Measurements from ENCODE around the gene AMBRA1.

AMBRA1 gene

GRCh38 chr11:46574656-46575055, 19.2 kb downstream of the AMBRA1 start:
- DNase-seq = no peak

- no peak for DNase-seq
Observed at GRCh38 chr11:46570790-46571398, 22.9 kb downstream of the AMBRA1 start.

DNA sequence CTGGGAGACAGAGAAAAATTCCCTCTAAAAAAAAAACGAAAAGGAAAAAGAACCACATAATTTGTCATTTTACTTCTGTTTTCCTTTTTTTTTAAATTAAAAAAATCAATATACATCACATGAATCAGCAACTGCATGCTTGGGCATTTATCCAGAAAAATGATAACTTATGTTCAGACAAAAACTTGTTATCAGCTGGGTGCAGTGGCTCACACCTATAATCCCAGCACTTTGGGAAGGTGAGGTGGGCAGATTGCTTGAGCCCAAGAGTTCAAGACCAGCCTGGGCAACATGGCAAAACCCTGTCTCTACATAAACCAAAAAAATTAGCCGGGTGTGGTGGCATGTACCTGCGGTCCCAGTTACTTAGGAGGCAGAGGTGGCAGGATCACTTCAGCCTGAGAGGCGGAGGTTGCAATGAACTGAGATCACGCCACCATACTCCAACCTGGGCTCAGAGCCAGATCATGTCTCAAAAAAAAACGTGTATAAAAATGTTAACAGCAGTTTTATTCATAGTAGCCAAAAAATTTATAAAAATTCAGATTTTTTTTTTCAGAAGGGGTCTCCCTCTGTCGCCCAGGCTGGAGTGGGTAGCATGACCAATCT, 28.5 kb downstream of the AMBRA1 start:
- no peak for DNase-seq

DNA sequence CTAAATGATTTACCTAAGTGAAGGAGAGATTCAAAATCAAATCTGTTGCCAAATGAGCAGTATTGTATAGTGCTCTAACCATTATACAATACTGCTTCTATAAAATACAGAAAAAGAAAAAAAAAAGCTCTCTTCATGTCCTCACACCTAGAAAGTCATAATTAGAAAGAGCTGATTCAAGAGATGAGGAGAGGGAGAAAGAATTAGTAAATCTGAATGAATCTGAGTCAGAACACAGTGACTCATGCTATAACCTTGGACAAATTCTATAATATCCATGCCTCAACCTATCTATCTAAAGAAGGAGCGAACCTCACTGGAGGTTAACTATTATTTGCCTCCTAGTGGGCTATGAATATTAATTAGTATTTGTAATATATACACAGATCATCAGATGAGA, 29.4 kb downstream of the AMBRA1 start:
- no peak for DNase-seq

DNA sequence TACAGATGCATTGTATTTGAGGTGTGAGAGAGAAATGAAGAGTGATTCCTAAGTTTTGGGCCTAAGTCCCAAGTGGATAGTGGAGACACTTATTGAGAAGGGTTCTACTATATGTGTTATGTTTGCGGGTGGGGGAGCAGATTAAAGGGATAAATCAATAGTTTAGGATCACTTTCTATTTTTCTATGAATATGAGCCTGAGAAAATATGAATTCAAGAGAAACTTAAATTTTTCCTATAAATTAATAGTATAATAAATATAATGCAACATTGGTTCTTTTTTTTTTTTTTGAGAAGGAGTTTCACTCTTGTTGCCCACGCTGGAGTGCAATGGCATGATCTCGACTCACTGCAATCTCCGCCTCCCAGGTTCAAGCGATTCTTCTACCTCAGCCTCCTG, 31.3 kb downstream of the AMBRA1 start:
- DNase-seq = no peak

- DNase-seq = peak; percentile 22
Observed at GRCh38 chr11:46560300-46560991, 33.4 kb downstream of the AMBRA1 start.

GRCh38 chr11:46559815-46560214, 34.0 kb downstream of the AMBRA1 start:
- no peak for DNase-seq

DNA sequence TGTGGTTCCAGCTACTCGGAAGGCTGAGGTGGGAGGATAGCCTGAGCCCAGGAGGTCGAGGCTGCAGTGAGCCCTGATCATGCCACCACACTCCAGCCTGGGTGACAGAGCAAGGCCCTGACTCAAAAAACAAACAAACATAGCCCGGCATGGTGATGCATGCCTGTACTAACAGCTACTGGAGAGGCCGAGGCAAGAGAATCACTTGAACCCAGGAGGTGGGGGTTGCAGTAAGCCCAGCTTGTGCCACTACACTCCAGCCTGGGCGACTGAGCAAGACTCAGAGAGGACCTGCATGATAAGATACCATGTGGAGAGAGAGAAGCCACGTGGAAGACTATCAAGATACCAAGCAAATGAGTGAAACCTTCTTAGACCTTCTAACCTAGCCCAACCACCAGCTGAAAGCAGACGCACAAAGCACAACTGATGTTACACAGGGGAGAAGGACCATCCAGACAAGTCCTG, 36.1 kb downstream of the AMBRA1 start:
- DNase-seq = no peak

DNA sequence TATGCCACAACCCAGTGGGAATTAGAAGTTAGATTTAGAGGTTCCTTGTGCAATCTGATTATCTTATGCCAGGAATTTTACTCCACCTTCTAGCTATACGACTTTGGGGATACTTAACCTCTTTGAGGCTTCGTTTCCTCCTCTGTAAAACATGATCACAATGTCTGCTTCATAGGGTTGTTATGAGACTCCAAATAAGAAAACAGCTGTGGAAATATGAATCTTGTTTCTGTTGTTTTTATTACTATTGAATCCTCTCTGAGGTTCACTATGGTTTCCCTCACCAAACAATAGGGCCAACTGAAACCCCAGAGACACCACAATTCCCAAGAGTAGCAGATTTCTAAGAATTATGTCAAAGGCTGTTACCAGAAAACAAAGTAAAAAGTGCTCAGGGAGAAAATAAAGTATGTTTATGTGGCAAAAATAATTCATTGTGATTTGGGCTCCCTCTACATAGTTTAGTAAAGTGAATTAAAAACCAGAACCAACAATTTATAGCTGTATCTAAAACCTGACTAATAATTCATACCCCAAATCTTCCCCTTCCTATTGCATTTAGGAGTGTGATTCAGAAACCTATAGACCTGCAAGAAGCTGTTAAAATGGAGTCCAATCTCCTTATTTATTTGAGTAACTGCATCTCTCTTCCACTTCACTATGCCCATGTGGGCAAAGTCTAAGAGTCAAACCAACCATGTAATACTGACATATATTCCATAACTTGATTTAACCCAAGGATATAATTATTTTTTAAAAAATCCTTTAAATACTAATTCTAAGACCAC, 38.4 kb downstream of the AMBRA1 start:
- no peak for DNase-seq

DNA sequence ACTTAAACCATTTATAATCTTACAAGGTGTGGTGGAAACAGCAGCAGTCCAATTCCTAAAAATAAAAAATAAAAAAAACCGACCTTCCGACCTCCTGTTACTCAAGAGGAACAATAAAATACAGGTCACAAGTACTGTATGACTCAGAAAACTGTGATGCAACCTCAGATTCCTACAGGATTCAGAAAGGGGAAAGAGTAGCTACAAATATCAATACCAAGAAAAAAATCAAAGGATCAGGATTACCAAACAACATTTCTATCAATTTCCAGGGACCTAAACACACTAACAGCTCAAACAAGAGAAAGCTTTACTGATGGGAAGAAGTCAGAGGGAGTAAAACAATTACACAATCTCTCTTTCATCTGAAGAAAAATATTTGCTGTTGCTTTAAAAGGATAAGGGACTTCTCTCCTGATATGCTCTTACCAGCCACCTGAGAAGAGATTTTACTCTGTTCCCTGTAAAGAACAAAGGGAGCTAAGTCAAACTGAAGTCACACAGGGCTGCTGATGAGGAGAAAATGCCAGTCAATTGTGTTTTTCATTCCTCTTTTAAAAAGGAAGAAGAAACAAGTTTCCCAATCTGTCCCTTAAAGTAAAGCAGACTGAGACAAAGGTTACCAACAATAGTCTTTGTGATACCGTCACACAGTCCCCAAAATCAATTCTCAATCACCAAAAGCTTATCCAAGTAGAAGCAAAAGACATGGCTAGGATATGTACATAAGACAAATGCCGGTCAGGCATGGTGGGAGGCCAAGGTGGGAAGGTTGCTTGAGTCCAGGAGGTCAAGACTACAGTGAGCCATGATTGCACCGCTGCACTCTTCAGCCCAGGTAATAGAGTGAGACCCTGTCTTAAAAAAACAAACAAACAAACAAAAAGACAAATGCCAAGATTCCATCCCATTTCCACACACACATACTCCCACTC, 39.3 kb downstream of the AMBRA1 start:
- DNase-seq = no peak

DNA sequence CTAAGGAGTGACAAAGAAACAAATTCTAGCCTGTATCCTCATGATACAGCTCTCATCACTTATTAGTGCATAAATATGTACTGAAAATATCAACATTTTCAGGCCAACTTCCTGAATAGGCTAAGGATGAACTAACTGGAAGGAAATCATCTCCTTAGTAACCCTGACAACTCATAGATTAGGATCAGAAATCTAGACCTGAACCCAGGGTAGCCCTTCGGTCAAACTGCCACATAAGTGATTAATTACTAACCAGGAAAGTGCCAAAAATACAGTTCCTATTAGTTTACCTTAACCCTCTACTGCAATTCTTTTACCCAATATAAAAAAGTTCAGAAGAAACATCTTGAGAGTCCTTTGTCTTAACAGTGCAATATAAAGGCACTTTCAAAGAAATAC, 40.0 kb downstream of the AMBRA1 start:
- no peak for DNase-seq

GRCh38 chr11:46551261-46551660, 42.6 kb downstream of the AMBRA1 start:
- no peak for DNase-seq

DNA sequence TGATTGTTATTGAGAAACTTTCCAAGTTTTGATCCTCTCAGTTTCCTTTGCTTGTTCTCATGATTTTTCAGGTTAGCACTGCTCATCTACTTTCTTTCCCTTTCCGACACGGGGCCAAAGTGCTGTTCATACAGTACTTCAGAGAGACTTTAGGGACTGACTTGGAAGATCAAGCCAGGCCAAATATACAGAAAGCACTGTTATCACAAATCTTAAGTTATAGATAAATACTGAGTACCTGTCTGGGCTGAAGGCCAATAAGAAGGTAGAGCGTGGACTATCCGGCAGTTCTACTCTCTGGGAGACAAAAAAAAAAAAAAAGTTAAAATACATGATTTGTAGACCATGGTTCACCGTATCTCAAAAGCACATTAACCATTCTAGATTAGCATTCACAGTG, 46.2 kb downstream of the AMBRA1 start:
- DNase-seq = no peak

- no peak for DNase-seq
Observed at GRCh38 chr11:46543564-46543963, 50.3 kb downstream of the AMBRA1 start.

- DNase-seq = no peak
Observed at GRCh38 chr11:46541593-46542371, 52.0 kb downstream of the AMBRA1 start.

DNA sequence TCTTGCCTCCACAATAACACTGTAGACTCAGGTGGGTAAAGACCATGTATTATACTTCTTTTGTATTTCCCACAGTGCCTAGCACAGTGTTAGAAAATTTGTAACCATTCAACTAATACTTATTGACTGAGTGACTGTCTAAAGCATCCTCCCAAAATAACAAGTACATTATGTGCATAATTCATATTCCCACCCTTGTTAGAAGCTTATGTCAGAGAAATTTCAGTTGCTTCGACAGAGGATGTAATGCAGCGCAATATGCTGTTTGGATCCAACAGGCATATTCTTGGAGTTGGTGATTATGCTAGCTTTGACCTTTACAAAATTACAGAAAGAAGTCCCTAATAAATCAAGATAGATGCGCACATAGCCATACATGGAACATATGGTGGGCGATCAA, 53.0 kb downstream of the AMBRA1 start:
- DNase-seq = no peak

- DNase-seq = peak; percentile 80
Observed at GRCh38 chr11:46537537-46538295, 56.1 kb downstream of the AMBRA1 start.

- DNase-seq = no peak
Observed at GRCh38 chr11:46537121-46537520, 56.7 kb downstream of the AMBRA1 start.

GRCh38 chr11:46535688-46536087, 58.1 kb downstream of the AMBRA1 start:
- no peak for DNase-seq

GRCh38 chr11:46534711-46535110, 59.1 kb downstream of the AMBRA1 start:
- DNase-seq = no peak
